GM15510 (cell line): ENCODE measurements around the gene CFAP100.

Experiments
- POLR2A ChIP-seq: IDR thresholded peaks from 3 replicates; pipeline ENCODE4 v1.6.1; 2011; ENCODE audit warnings: borderline replicate concordance; ENCODE audit not compliant: insufficient read length; ENCODE audit errors: extremely low read depth

Gene CFAP100

DNA sequence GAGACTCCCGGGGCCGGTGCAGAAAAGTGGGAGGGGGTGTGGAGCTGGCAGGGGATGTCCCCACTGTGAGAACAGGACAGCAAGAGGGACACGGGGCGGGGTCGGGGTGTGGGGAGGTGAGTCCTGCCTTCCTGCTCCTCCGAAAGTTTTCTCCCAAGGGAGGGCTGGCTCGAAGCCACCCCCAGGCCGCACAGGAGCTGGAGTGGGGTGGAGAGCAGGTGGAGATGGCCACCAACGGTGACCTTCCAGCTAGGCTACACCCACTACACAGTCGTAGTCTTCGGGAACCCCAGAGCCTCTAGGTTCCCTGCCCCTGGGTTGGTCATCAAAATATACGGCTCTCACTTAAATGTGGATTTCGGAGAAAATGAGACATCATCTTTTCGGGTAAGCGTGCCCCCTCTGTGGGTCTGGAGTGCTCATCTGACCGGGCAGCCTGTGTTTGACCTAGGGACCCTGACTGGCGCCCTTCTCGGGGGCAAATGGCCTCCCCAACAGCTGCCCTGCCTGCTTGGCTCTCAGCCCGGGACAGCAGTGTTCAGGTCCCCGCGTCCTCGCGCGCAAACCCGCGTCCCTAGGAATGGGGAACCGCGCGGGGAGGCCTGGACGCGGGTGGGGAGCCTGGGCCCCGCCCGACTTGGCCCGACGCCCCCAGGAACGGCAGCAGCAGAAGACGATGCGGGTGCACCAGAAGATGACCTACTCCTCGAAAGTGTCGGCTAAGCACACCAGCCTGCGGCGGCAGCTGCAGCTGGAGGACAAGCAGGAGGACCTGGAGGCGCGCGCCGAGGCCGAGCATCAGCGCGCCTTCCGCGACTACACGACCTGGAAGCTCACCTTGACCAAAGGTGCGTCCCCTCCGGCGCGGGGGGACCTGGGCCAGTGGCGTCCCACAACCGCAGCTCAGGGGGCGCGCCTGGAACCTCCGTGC lies 21.2 kb downstream of the CFAP100 start:
- no peak for TF ChIP-seq POLR2A

DNA sequence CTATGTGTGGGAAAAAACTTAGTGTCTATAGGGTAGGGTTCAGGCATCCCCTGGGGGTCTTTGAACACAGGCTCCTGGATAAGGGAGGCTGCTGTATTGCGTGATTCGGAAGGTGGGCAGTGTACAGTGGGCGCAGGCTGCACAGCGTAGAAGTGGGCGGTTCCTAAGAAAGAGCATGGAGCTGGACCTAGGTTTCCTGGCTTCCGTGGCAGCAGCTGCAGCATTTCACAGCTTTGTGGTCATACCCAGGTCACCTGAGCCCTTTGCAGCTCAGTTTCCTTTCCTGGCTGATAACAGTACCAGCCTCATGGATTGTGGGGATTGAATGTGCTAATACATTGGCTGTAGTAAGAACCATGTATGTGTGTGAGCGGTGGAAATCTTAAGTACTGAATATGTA lies 22.2 kb downstream of the CFAP100 start:
- no peak for TF ChIP-seq POLR2A

DNA sequence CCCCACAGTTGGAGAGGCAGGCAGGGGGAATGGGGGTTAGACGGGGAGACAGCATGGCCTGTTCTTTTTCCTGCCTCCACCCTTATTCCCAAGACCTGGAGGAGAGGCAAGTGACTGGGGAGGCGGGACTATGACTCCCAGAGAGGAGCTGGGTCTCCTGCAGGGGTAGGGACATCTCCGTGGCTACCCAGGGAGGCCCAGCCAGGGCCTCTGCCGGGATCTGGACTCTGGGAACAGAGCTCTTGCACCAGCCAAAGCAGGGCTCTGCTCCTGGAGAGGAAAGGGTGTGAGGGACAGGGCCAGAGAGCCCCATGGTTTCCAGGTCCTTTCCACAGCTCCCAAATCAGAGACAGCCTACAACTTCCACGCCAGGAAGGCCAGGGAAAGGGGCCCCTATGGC lies 22.8 kb downstream of the CFAP100 start:
- TF ChIP-seq POLR2A = no peak

DNA sequence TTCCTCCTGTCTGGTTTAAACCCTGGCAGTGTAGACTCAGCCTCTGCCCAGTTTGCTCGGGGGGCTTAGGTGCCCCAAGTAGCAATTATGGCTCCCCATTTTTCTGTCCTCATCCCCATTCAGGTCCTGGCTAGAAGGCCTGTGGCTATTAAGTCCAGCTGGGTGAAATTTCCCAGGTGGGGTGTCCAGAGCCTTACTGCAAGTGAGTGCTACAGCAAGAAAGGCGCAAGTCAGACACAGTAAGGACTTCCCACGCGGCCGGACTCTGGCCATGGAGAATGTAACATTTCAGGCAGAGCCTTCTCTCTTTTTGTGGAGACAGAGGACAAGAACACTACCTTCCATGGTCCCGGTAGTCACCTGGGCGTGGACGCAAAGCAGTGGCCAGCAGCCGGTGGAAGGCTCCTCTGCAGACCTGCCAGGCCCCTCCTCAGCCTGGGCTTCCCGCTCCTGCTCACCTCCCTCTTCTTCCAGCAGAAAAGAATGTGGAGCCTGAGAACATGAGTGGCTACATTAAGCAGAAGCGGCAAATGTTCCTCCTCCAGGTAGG lies 23.3 kb downstream of the CFAP100 start:
- TF ChIP-seq POLR2A = no peak

GRCh38 chr3:126418661-126419131 lies 24.0 kb downstream of the CFAP100 start:
- no peak for TF ChIP-seq POLR2A

DNA sequence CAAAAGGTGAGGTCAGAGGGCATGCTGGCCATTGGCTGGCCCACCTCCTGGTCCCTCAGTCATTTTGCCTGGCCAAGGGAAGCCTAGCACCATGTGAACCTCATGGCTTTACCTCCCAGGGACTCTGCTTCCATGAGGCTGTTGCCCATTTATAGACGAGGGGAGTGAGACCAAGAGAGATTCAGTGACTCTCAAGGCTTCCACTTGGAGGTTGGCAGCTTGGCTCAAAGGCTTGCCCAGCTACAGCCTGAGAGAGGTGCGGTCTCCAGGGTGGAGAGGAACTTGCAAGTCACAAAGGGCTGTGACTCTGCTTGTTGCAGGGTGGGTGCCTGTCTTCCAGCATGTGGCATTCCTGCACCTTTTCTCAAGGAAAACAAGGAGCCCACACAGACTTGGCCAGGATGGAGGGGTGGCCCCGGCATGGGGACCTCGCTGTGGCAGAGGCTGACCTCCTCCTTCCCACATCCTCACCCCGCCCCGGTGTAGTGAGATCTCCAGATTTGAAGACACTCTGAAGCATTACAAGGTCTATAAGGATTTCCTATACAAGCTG lies 24.5 kb downstream of the CFAP100 start:
- TF ChIP-seq POLR2A = no peak

DNA sequence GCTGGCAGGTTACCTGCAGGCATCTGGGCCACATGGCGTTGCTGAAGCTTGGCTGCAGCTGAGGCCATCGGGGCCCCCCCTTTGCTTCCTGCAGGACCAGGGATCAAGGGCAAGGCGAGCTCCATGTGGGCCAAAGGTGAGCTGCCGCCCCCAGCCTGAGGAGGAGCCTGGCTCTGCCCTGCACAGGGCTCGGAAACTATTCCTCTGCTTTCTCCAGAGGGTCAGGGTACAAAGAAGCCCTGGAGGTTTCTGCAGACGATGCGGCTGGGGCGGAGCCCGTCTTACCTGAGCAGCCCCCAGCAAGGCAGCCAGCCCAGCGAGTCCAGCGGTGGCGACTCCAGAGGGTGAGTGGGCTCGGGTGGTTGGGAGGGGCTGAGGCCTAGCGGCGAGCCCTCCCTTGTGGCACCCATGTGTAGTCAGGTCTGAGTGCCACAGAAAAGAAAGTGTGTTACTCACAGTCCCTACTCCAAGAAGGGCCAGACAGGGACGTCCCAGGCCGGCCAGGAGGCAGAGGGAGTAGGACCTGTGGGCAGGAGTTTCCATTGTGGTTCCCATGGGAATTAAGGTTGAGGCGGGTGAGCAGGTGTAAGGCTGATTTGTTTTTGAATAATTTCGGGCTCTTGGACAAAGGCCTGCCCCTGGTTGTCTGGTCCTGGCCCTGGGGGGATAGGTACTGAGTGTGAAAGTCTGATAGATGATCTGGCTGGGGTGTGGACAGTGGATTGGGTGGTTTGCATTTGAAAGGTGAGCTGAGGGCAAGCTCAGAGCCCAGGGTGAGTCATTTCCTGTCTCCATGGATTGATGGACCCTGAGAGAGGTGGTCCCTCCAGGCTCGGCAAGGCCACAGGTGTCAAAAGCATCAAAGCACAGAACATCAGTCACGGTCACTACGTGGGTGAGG lies 25.4 kb downstream of the CFAP100 start:
- no peak for TF ChIP-seq POLR2A

DNA sequence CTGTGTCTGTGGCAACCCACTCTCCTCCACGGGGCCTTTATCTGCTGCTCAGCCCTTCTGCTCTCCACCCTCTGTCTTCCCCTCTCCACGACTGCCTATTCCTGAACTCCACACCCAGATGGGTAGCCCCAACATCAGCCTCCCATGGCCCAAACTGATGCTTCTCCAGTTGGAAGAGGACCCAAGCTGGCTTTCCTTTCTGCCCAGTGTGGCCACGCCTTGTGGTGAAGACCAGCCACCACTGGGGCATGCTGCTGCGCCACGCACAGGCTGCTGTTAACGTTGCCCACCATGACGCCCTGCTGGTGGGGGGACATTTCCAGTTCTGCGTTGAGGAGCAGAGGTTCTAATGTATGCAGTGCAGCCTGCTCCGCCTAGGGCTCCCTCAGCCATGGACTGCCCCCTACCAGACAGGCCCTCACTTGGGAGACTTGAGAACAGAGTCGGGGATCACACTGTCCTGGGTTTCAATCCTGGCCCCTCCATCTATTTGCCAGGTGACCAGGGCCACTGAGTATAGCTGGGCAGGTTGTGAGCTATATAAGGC lies 26.9 kb downstream of the CFAP100 start:
- no peak for TF ChIP-seq POLR2A

DNA sequence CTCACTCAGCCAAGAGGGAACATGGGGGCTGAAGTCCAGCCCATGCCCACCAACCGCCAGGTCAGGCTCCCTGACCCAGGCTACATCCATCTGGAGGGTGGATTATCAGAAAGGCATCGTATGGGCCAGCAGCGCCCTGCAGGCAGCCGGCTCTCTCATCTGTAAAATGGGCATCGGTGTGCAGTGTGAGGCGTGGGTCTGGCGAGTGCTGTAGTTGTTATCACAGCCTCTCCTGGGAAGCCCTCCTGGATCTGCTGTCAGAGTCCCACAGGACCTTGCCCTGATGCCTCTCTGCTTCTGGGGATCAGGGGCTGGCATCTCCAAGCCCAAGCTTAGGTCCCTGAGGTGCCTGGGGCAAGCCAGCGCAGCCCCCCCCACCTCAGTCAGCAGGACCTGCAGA lies 27.4 kb downstream of the CFAP100 start:
- no peak for TF ChIP-seq POLR2A

GRCh38 chr3:126422571-126423091 lies 27.9 kb downstream of the CFAP100 start:
- TF ChIP-seq POLR2A = no peak

GRCh38 chr3:126423191-126424038 lies 28.7 kb downstream of the CFAP100 start:
- TF ChIP-seq POLR2A = no peak

- no peak for TF ChIP-seq POLR2A
These were observed 29.5 kb downstream of the CFAP100 start for GRCh38 chr3:126424039-126424717.

DNA sequence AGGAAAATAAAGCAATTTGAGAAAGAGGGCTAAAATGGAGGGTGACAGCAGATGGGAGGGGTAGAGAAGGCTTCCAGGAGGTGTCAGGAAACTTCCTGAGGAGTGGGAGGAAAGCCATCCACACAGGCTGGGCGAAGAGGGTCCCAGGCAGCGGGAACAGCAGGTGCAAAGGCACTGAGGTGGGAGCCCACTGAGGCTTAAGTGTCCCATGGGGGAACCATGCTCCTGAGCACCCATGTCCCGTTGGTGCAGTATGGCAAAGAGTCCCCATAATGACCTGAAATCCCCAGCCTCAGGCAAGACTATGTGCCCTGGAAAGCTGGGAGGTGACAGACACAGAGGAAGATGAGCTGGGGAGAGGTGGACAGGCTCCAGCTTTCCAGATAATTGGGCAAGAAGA lies 30.0 kb downstream of the CFAP100 start:
- no peak for TF ChIP-seq POLR2A
